Measurements from ENCODE around the gene DERL2. TPM values are rescaled to one million over a fixed set of nuclear protein-coding genes. Genes with fewer than 3 reads are reported as not detected.

The DERL2 gene
- total and polyA plus RNA-seq, 9 of the 15 experiments (the other 6 are each of a cell fraction or from before 2014, with no cell fraction given), result 11.5 to 105 (median 30.7) TPM

- TF ChIP-seq CHD7 (IDR thresholded peaks at IDR 0.05; ENCODE audit: low read depth, low read length) (no peak), HDGF (IDR thresholded peaks at IDR 0.05) (no peak), PHB (CRISPR knock-in tag; IDR thresholded peaks at IDR 0.05) (no peak), ZNF583 (CRISPR knock-in tag; IDR thresholded peaks at IDR 0.05) (no peak), MEF2A (IDR thresholded peaks at IDR 0.05; ENCODE audit: control insufficient read depth, low read depth, low read length) (no peak)
Measured at GRCh38 chr17:5481451-5481850, 4.5 kb downstream of the DERL2 start (continued).
